Prostate gland (tissue), 2 donors: Measurements from ENCODE around the gene RADIL. TPM values are rescaled to one million over a fixed set of nuclear protein-coding genes. Genes with fewer than 3 reads are reported as not detected.

Experiments
- DNase-seq: peaks from one replicate; pipeline ENCODE4 v3.0.0-alpha.2; 2019; ENCODE audit warnings: low spot score
- H3K27ac ChIP-seq, 2 donors: fragments of 200-600 bp; sonication (generic); 2 replicates each; pipeline ENCODE4 v1.5.1; 2017 to 2019
- H3K27me3 ChIP-seq: fragments of 200-600 bp; sonication (generic); replicated peaks from 2 replicates; pipeline ENCODE4 v1.5.1; 2019; ENCODE audit not compliant: insufficient read depth
- H3K36me3 ChIP-seq, 2 donors: fragments of 200-600 bp; sonication (generic); 1 replicate in 1 of 2; 2 replicates in 1 of 2; pipeline versions ENCODE4 v1.5.1 to v1.8.1; 2017 to 2019
- H3K4me1 ChIP-seq: fragments of 200-600 bp; sonication (generic); replicated peaks from 2 replicates; pipeline ENCODE4 v1.5.1; 2019
- H3K4me3 ChIP-seq, 2 donors: fragments of 200-600 bp; sonication (generic); 2 replicates each; pipeline ENCODE4 v1.5.1; 2017 to 2019
- H3K9me3 ChIP-seq: fragments of 200-600 bp; sonication (generic); 2 replicates; pipeline ENCODE4 v1.5.1; 2017
- CTCF ChIP-seq, 4 experiments: fragments of 200-600 bp in 2 of 4; fragments of 450-650 bp in 2 of 4; sonication (generic) in 2 of 4; IDR thresholded peaks; 1 replicate in 3 of 4; 2 replicates in 1 of 4; pipeline ENCODE4 v1.5.1; 2016 to 2019; ENCODE audit warnings: antibody characterized with exemption in 4 of 4, mild to moderate bottlenecking in 2 of 4, moderate library complexity in 2 of 4
- POLR2A ChIP-seq: fragments of 450-650 bp; IDR thresholded peaks from one replicate; pipeline ENCODE4 v1.6.1; 2016; ENCODE audit warnings: antibody characterized with exemption, mild to moderate bottlenecking
- POLR2AphosphoS5 ChIP-seq: sonication (generic); formaldehyde crosslinking; IDR thresholded peaks from one replicate; pipeline ENCODE4 v1.6.1; 2017; ENCODE audit warnings: antibody characterized with exemption
- WGBS: methylation state at CpG from one replicate; pipeline ENCODE4 v1.1.5; 2018; 5-methylcytosine and 5-hydroxymethylcytosine counted together
- intact Hi-C: fragments of 100-400 bp; cut with DNase I; formaldehyde crosslinking; loops from one replicate; pipeline ENCODE4 v1.14.2; 2022
- total RNA-seq, 2 donors: library from RNA; depleted of rRNA; stranded (reverse); fragments of >200 nt; gene quantifications; one replicate each; pipeline ENCODE4 v1.1.0, GENCODE V29; 2016

The RADIL gene
- total RNA-seq, 2 donors from 2014 or later, result 1.8 to 12.0 TPM

GRCh38 chr7:4845740-4846142 lies 37.8 kb downstream of the RADIL start:
- no peak for DNase-seq
- H3K4me1 ChIP-seq, result no peaks in the 10 kb centered on the region
- no peaks in the 10 kb centered on the region for H3K9me3 ChIP-seq
- H3K27me3 ChIP-seq, result no peaks in the 10 kb centered on the region
- H3K36me3 ChIP-seq, result no peaks in the 10 kb centered on the region
- H3K27ac ChIP-seq, result no peak overlapping the region
- intact Hi-C loops, result no loop called here
- TF ChIP-seq CTCF (IDR thresholded peaks at IDR 0.05), result no peak
- TF ChIP-seq POLR2A, result no peak
- no peak for TF ChIP-seq POLR2AphosphoS5
- WGBS, result 31% methylated on average over 18 of the region's 18 CpGs
- H3K4me3 ChIP-seq, result no peak overlapping the region

- no peak for TF ChIP-seq POLR2A
- no peak for TF ChIP-seq CTCF (IDR thresholded peaks at IDR 0.05)
- TF ChIP-seq POLR2AphosphoS5, result no peak
- no peak for DNase-seq
- WGBS, result 48% methylated on average over 22 of the region's 22 CpGs
- Histone ChIP-seq H3K9me3 (no peaks in the 10 kb centered on the region), H3K4me3 (no peak overlapping the region), H3K4me1 (no peaks in the 10 kb centered on the region), H3K27me3 (no peaks in the 10 kb centered on the region), H3K36me3 (no peaks in the 10 kb centered on the region), H3K27ac (no peak overlapping the region)
- intact Hi-C loops, result no loop called here
These were observed 41.0 kb downstream of the RADIL start for GRCh38 chr7:4842319-4843064.

- no peaks in the 10 kb centered on the region for H3K27me3 ChIP-seq
- intact Hi-C loops, result no loop called here
- H3K9me3 ChIP-seq, result no peaks in the 10 kb centered on the region
- no peak for DNase-seq
- no peak overlapping the region for H3K27ac ChIP-seq
- H3K4me3 ChIP-seq, result no peak overlapping the region
- 92% methylated on average over 13 of the region's 13 CpGs for WGBS
- H3K4me1 ChIP-seq, result no peaks in the 10 kb centered on the region
- no peaks in the 10 kb centered on the region for H3K36me3 ChIP-seq
- no peak for TF ChIP-seq POLR2AphosphoS5
- TF ChIP-seq POLR2A, result no peak
- no peak for TF ChIP-seq CTCF (IDR thresholded peaks at IDR 0.05)
These were observed 41.7 kb downstream of the RADIL start for GRCh38 chr7:4841836-4842235.

DNA sequence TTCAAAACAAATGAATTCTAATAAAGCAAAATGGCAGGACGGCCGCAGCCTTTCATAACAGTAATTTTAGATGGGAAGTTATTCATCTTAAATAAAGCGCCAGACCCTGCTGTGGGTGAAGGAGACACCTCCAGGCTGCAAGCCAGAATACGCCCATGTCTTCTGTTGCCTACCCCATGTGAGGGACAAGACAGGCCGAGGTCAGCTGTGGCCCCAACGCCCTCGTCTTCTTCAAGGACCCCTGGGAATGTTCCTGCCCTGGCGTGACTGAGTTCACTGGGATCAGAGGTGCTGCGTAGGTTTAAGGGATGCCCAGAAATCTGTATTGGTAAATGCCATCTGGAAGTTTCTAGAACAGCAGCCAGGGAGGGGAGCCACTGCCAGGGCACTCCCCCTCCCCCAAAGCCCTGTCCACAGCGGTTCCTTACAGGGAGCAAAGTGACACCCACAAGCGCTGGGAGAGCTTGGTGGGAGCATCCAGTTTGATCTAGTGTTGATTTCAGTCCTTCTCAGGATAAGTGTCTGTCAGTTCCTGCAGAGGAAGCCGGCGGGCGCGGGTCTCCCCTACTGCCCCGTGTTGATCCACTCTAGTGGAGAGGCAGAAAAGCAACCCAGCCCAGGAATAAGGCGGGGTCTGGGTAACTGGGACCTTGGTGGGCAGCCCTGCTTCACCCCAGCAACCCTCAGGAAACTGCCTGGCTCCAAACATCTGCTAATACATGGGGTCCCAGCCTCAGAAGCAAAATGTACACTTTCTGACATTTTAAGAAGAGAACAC lies 42.3 kb downstream of the RADIL start:
- Histone ChIP-seq H3K27ac (no peak overlapping the region), H3K9me3 (no peaks in the 10 kb centered on the region), H3K27me3 (no peaks in the 10 kb centered on the region), H3K4me3 (no peak overlapping the region), H3K4me1 (no peaks in the 10 kb centered on the region), H3K36me3 (no peaks in the 10 kb centered on the region)
- no peak for DNase-seq
- no peak for TF ChIP-seq CTCF (IDR thresholded peaks at IDR 0.05)
- no peak for TF ChIP-seq POLR2A
- no peak for TF ChIP-seq POLR2AphosphoS5
- 90% methylated on average over 17 of the region's 17 CpGs for WGBS
- intact Hi-C loops, result no loop called here
